Limb (tissue), 2 donors: ENCODE data around the gene HIPK2.

ENCODE experiments used
- DNase-seq, 2 donors: peaks; one replicate each; pipeline ENCODE4 v3.0.0-alpha.2; 2016; ENCODE audit errors: extremely low spot score in 2 of 2

The HIPK2 gene

DNA sequence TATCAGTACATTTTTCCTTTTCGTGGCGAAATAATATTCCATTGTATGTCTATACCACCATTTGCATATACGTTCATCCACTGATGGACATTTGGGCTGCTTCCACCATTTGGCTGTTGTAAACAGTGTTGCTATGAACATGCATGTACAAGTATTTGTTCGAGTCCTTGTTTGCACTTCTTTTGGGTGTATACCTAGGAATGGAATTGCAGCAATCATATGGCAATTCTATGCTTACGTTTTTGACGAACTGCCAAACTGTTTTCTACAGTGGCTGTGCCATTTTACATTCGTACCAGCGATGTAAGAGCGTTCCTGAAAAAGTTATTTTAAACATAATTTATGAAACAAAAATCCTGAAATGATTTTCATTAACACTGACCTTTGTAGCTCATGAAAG lies 79.5 kb downstream of the HIPK2 start:
- DNase-seq, result no peak

DNA sequence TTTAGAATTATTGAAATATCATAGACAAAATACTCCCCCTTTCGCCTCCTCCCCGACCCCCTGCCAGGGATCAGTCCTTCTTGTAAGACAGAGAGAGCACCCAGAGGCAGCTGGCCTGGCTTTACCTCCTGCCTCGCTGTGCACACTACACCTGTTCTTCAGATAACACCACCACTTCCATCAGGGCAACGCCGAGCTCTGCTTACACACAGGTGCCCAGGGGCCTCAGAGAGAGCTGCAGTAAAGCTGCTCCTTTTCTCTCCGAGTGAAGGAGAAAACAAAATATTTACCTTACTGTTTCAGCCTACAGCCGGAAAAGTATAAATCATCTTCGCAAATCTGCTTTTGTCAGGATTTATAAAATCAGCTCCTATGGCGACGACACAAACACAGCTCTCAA lies 80.7 kb downstream of the HIPK2 start:
- no peak for DNase-seq

GRCh38 chr7:139696552-139696951 lies 81.2 kb downstream of the HIPK2 start:
- DNase-seq, result no peak

- no peak for DNase-seq
These were observed 82.2 kb downstream of the HIPK2 start for GRCh38 chr7:139695588-139695987.

DNA sequence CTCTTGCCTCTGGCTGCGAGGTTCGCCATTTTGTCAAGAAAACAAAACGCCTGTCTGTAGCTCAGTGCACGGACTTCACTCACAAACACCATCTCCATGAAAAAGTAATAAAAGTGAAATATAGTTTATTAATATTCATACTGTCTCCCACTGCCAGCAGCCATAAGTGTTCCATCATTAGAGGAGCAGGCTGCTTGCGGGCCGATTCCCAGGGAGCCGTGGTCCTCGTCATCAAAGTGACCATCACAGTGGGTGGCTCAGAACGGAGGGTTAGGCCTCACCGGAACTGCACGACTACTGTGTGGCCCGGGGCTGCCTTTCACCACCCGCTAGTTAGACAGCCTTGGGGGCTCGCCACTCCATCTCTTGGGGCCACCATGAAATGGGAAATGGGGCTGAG lies 82.7 kb downstream of the HIPK2 start:
- DNase-seq, result no peak

GRCh38 chr7:139694389-139694676 lies 83.5 kb downstream of the HIPK2 start:
- no peak for DNase-seq

DNA sequence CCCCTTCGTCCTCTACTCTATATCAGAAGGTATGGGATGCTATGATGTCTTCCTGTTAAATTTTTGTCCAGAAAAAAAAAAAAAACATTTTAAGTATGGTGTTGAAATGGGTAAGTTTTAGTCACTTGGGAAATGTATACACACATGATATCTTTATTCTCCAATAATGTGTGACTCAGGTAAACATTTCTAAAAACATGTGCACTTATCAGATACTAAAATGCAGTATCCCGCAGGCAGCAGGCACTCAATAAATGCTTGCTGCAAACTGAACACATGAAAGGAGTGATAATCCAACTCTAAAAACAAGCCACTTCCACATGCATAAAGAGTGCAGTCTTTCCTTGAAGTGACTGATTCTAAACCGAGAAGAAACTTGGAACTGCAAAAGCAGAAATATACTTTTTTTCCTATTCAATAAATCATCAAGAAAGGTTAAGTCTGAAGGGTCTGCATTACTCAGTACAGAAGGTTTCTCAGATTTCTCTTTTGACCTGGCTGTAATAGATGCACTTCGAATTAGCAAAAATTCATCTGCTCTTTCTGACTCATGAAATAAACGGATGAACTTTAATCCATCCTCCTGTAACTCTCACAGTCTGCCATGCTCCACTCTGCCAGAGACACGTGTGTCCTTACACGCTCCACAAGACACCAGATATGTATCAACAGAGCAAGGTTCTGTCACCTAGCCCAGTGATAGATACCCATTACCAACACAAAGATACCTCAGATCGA lies 84.0 kb downstream of the HIPK2 start:
- DNase-seq, result no peak

- DNase-seq, result no peak
These were observed 85.1 kb downstream of the HIPK2 start for GRCh38 chr7:139692723-139693122.

- no peak for DNase-seq
These were observed 86.5 kb downstream of the HIPK2 start for GRCh38 chr7:139691253-139691781.

DNA sequence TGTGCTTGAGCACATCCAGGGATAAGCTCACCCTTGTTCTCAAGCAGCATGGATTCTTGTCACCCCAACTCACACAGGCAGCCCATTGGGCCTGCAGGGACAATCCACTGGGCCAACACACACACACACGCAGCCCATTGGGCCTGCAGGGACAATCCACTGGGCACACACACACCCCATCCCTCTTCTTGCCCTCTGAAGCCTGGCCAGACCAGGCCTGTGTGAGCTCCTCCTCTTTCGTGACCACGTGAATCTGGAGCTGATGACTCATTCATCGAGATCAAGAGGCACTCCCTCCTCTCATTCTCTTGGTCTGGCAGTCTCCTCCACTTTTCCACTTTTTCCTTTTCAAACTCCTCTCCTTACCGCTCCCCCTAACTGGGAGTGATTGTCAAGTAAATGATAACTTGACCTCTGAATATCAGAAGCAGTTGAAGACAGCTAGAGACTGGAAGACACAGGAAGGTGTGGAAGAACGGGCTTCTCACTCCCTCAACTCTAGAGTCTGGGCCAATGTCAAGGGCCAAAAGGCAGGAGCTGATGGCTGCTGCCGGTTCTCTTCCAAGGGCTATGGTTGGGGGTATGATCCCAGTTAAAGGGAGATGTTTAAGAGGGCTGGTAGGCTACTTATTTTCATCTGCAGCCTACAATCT lies 89.7 kb downstream of the HIPK2 start:
- DNase-seq, result no peak

DNA sequence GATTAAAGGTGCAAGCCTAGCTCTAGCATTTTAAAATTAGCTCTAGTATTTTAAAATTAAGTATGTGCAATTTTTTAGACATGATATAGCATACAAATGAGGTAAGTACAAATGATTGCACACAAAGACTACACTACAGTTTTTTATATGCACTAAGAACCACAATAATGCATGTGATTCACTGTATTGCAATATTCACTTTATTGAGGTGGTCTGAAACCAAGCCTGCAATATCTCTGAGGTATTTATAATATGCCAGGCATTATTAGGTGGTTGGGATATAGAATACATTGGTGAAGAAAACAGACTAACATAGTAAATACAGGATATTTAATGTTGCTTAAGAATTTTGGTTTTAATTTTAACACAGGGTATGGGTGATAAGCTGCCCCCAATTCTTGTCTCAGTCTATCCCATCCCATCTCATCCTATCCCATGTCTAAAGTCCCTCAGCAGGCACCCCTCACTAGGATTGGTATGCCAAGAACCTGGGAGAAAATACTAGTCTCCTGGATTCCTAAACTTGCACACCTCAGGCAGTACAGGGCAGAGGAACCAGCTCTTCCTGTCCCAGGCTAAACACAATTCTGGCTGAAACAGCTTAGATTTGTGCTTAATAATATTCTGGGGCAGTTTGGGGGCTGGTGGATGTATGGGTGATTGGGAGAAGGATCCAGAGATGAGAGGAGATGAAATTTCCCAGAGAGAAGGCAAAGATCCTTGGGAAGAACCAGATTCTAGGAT lies 90.4 kb downstream of the HIPK2 start:
- no peak for DNase-seq

DNA sequence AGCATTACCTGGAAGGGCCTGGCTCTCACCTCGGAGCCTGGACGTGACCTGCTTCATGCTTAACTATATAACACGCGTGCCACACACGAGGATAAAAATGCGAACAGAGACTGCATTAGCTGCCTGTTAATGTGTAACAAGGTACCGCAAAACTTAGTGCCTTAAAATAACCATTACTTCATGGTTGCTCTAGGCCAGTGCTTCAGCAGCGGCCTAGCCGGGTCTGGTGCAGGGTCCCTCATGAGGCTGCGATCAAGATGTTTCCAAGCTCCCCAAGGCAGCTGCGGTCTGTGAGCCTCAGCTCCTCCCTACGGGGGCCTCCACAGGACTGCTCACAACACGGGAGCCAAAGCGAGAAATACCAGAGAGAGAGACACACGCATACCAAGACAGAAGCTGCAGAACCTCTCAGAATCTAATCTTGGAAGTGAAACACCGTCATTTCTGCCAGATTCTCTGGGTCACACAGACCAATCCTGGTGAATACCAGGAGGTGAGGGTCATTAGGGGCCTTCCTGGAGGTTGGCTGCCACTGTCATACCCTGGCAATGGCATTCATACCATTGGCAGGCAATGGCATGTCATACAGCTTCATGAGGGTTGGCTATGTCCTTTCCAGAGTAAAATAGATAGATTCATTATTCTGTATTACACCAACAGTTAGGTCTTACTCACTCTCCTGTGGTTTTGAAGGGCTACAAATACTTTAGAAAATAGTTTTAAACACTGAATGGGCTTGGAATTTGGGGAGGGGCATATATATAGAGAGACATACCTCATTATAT lies 94.5 kb downstream of the HIPK2 start:
- no peak for DNase-seq

- no peak for DNase-seq
These were observed 95.4 kb downstream of the HIPK2 start for GRCh38 chr7:139682136-139683013.

- no peak for DNase-seq
These were observed 96.0 kb downstream of the HIPK2 start for GRCh38 chr7:139681812-139682135.

GRCh38 chr7:139681463-139681755 lies 96.4 kb downstream of the HIPK2 start:
- DNase-seq, result no peak

GRCh38 chr7:139680676-139681462 lies 96.9 kb downstream of the HIPK2 start:
- DNase-seq, result no peak

DNA sequence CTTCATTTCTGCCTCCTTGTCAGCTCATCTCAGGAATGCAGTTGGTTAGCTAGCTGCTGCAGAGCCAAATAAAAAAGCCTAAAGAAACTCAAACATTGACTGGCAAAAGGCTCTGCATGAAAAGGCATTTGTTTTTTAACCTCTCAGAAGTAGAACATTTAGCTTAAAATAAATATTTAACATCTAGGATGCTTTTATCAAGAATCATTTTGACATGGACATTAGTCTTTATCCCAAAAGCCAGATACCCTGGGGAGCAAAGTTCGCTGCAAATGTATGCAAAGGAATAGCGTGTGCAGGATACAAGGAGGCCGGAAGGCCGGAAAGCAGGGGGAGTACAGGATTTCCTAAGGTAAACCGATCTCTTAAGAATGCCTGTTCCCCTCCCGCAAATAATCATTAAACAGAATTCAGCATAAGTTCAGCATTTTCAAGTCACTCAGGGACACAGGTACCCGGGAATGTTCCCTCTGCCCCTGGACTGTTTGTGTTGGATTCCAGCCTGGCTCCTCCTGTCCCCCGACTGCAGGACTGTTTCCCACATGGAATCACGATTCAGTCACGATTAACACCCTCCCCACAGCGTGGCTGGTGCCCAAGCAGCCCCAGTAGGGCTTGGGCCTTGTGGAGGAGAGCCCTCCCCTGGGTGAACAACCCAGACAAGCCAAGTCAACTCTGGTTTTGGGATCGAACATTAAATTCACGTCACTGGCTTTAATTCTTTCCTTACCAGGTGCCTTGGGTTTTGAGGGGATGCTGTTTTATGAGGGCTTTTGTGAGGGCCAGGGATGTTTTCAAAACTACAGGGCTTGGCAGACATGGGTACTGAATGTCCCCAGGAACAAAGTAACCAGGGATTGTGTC lies 97.8 kb downstream of the HIPK2 start:
- DNase-seq, result no peak

DNA sequence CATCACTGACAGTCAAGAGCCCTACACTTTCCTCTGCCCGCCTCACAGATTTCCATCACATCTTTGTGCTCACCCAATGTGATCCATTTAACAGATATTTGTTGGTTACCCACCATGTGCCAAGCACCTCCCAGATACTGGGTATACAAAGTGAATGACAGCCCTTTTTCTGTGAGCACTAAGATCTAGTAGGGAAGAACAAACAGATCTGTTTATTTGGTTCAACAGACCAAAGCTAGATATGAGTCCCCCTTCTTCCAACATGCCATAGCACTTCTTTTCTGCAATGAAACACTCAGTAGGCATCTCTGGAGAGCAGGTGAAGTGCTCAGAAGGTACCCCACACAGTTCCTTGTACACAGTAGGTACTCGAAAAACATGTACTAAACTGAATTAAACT lies 101.4 kb downstream of the HIPK2 start:
- DNase-seq, result no peak
